Ascending aorta (tissue), 2 donors: ENCODE measurements around the gene CTRL. TPM values are rescaled to one million over a fixed set of nuclear protein-coding genes. Genes with fewer than 3 reads are reported as not detected.

Experiments
- DNase-seq, 2 donors: peaks; one replicate each; pipeline ENCODE4 v3.0.0-alpha.2; 2019; ENCODE audit warnings: low spot score in 2 of 2
- H3K27ac ChIP-seq, 2 donors: fragments of 200-600 bp; sonication (generic); one replicate each; pipeline ENCODE4 v1.5.1; 2016 to 2017; ENCODE audit warnings: mild to moderate bottlenecking in 1 of 2
- H3K27me3 ChIP-seq: fragments of 200-600 bp; sonication (generic); one replicate; pipeline ENCODE4 v1.5.1; 2017
- H3K36me3 ChIP-seq, 2 donors: fragments of 200-600 bp; sonication (generic); one replicate each; pipeline ENCODE4 v1.5.1; 2016
- H3K4me1 ChIP-seq, 2 donors: fragments of 200-600 bp; sonication (generic); one replicate each; pipeline ENCODE4 v1.5.1; 2016 to 2017; ENCODE audit warnings: mild to moderate bottlenecking in 1 of 2
- H3K4me3 ChIP-seq, 2 donors: fragments of 200-600 bp; sonication (generic); one replicate each; pipeline ENCODE4 v1.5.1; 2016 to 2017; ENCODE audit warnings: mild to moderate bottlenecking in 1 of 2
- H3K9me3 ChIP-seq, 2 donors: fragments of 200-600 bp; sonication (generic); one replicate each; pipeline ENCODE4 v1.5.1; 2016
- intact Hi-C: fragments of 100-400 bp; cut with DNase I; formaldehyde crosslinking; loops from one replicate; pipeline ENCODE4 v1.15.1; 2023
- total RNA-seq: library from RNA; depleted of rRNA; stranded (reverse); fragments of >200 nt; gene quantifications from one replicate; pipeline ENCODE4 v1.1.0, GENCODE V29; 2016
- TF ChIP-seq, protein P1 (sequence below), 3 experiments: fragments of 200-600 bp in 2 of 3; fragments of 450-650 bp in 1 of 3; sonication (generic) in 2 of 3; IDR thresholded peaks; one replicate each; pipeline ENCODE4 v1.5.1; 2016 to 2019; ENCODE audit warnings: antibody characterized with exemption in 3 of 3, mild to moderate bottlenecking in 1 of 3, moderate library complexity in 1 of 3

Gene CTRL
- total RNA-seq, 1 donor from 2014 or later, result 0.43 TPM

DNA sequence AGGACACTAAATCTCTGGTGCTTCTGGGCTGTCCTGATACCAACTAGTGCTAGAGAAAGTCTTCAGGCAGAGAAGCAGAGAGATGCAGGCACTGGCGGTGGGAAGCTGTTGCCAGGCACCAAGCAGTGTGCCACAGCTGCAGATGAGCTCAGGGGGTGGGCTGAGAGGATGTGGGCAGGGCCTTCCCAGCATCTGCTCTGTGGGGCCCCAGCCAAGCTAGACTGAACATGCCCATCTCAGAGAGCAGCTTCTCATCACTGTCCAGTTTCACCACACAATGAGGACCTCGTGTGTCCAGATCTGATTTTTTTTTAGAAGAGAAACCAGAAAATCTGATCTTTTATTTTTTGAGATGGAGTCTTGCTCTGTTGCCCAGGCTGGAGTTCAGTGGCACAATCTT, 21.5 kb downstream of the CTRL start:
- Histone ChIP-seq H3K9me3 (no peaks in the 10 kb centered on the region), H3K4me1 (peaks cover 0 to 2% of the 10 kb centered on the region in 2 donors), H3K4me3 (no peak overlapping the region), H3K27me3 (no peaks in the 10 kb centered on the region), H3K27ac (no peak overlapping the region), H3K36me3 (peaks cover 26 to 42% of the 10 kb centered on the region in 2 donors)
- intact Hi-C loops, result no loop called here
- no peak for DNase-seq
- TF ChIP-seq, protein P1, sequence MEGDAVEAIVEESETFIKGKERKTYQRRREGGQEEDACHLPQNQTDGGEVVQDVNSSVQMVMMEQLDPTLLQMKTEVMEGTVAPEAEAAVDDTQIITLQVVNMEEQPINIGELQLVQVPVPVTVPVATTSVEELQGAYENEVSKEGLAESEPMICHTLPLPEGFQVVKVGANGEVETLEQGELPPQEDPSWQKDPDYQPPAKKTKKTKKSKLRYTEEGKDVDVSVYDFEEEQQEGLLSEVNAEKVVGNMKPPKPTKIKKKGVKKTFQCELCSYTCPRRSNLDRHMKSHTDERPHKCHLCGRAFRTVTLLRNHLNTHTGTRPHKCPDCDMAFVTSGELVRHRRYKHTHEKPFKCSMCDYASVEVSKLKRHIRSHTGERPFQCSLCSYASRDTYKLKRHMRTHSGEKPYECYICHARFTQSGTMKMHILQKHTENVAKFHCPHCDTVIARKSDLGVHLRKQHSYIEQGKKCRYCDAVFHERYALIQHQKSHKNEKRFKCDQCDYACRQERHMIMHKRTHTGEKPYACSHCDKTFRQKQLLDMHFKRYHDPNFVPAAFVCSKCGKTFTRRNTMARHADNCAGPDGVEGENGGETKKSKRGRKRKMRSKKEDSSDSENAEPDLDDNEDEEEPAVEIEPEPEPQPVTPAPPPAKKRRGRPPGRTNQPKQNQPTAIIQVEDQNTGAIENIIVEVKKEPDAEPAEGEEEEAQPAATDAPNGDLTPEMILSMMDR (IDR thresholded peaks at IDR 0.05), result no peak

DNA sequence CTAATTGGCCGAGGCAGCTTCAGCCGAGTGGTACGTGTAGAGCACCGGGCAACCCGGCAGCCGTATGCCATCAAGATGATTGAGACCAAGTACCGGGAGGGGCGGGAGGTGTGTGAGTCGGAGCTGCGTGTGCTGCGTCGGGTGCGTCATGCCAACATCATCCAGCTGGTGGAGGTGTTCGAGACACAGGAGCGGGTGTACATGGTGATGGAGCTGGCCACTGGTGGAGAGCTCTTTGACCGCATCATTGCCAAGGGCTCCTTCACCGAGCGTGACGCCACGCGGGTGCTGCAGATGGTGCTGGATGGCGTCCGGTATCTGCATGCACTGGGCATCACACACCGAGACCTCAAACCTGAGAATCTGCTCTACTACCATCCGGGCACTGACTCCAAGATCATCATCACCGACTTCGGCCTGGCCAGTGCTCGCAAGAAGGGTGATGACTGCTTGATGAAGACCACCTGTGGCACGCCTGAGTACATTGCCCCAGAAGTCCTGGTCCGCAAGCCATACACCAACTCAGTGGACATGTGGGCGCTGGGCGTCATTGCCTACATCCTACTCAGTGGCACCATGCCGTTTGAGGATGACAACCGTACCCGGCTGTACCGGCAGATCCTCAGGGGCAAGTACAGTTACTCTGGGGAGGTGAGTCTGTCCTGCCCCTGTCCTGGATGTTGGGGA, 22.5 kb downstream of the CTRL start:
- H3K36me3 ChIP-seq, result peaks cover 26 to 42% of the 10 kb centered on the region in 2 donors
- H3K4me1 ChIP-seq, result no peaks in the 10 kb centered on the region
- H3K4me3 ChIP-seq, result no peak overlapping the region
- no peak for DNase-seq
- TF ChIP-seq, protein P1 (IDR thresholded peaks at IDR 0.05), result no peak
- intact Hi-C loops, result no loop called here
- no peak overlapping the region for H3K27ac ChIP-seq
- H3K27me3 ChIP-seq, result no peaks in the 10 kb centered on the region
- H3K9me3 ChIP-seq, result no peaks in the 10 kb centered on the region

GRCh38 chr16:67907397-67908180, 24.1 kb downstream of the CTRL start:
- Histone ChIP-seq H3K27me3 (no peaks in the 10 kb centered on the region), H3K4me1 (no peaks in the 10 kb centered on the region), H3K9me3 (no peaks in the 10 kb centered on the region), H3K36me3 (peaks cover 26 to 39% of the 10 kb centered on the region in 2 donors), H3K4me3 (no peak overlapping the region), H3K27ac (no peak overlapping the region)
- no peak for DNase-seq
- intact Hi-C loops, result no loop called here
- TF ChIP-seq, protein P1 (IDR thresholded peaks at IDR 0.05), result no peak

GRCh38 chr16:67902831-67903230, 28.8 kb downstream of the CTRL start:
- Histone ChIP-seq H3K9me3 (no peaks in the 10 kb centered on the region), H3K36me3 (peaks cover 0 to 5% of the 10 kb centered on the region in 2 donors), H3K27me3 (no peaks in the 10 kb centered on the region), H3K4me3 (no peak overlapping the region), H3K27ac (no peak overlapping the region), H3K4me1 (peaks cover 0 to 4% of the 10 kb centered on the region in 2 donors)
- DNase-seq, result no peak
- TF ChIP-seq, protein P1 (IDR thresholded peaks at IDR 0.05), result no peak
- intact Hi-C loops, result no loop called here

DNA sequence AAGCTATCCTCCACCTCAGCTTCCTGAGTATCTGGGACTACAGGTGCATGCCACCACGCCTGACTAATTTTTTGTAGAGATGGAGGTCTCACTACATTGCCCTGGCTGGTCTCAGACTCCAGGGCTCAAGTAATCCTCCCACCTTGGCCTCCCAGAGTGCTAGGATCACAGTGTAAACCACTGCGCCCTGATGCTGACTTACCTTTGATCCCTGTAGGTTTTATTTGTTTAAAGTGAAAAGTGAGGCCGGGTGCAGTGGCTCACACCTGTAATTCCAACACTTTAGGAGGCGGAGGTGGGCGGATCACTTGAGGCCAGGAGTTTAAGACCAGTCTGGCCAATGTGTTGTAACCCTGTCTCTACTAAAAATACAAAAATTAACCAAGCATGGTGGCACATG, 29.9 kb downstream of the CTRL start:
- Histone ChIP-seq H3K4me3 (no peak overlapping the region), H3K4me1 (peaks cover 6 to 12% of the 10 kb centered on the region in 2 donors), H3K9me3 (no peaks in the 10 kb centered on the region), H3K27ac (no peak overlapping the region), H3K27me3 (no peaks in the 10 kb centered on the region), H3K36me3 (peaks cover 0 to 5% of the 10 kb centered on the region in 2 donors)
- intact Hi-C loops, result no loop called here
- no peak for DNase-seq
- TF ChIP-seq, protein P1 (IDR thresholded peaks at IDR 0.05), result no peak
